SK-N-SH (cell line): Measurements from ENCODE around the gene TGFBRAP1. TPM values are rescaled to one million over a fixed set of nuclear protein-coding genes. Genes with fewer than 3 reads are reported as not detected.

Experiments used
- CTCF ChIA-PET: fragments of 300-600, 350-600 bp; formaldehyde crosslinking; extraction: SDS; loops from one replicate; lab custom pipeline; 2021; lab: Yijun Ruan, JAX
- POLR2A ChIA-PET: fragments of 350-600 bp; sonication (Branson Sonifier 250); formaldehyde crosslinking; extraction: SDS; loops from one replicate; lab custom pipeline; 2020; ENCODE audit warnings: antibody characterized with exemption, inconsistent platforms; lab: Yijun Ruan, JAX
- DNase-seq: peaks from one replicate; pipeline ENCODE4 v3.0.0; 2012
- H2AFZ ChIP-seq: fragments of 200-600 bp; sonication (generic); 2 replicates; pipeline ENCODE4 v1.8.1; 2016; ENCODE audit warnings: antibody characterized with exemption, mild to moderate bottlenecking, low read depth
- H3F3A ChIP-seq: fragments of 200-600 bp; sonication (generic); replicated peaks from 2 replicates; pipeline ENCODE3; 2016; ENCODE audit warnings: antibody characterized with exemption, mild to moderate bottlenecking; ENCODE audit not compliant: insufficient read depth
- H3K27ac ChIP-seq, 2 experiments: fragments of 200-500 bp in 1 of 2; fragments of 200-600 bp in 1 of 2; sonication (Bioruptor generic) in 1 of 2; sonication (generic), shearing (Covaris generic) in 1 of 2; 2 replicates each; pipeline versions ENCODE4 v1.5.1 to v1.6.1; 2014 to 2016; ENCODE audit warnings: low read depth in 2 of 2, inconsistent platforms in 1 of 2, low read length in 1 of 2, mild to moderate bottlenecking in 1 of 2, mixed read lengths in 1 of 2
- H3K27me3 ChIP-seq: fragments of 200-600 bp; sonication (generic), shearing (Covaris generic); 2 replicates; pipeline ENCODE4 v1.6.1; 2016; ENCODE audit warnings: mixed run types; ENCODE audit not compliant: insufficient read depth
- H3K36me3 ChIP-seq, 2 experiments: fragments of 200-500 bp in 1 of 2; fragments of 200-600 bp in 1 of 2; sonication (Bioruptor generic) in 1 of 2; sonication (generic) in 1 of 2; replicated peaks in 1 of 2; 2 replicates each; pipeline versions ENCODE3 to v1.5.1; 2014 to 2016; ENCODE audit warnings: low read length in 1 of 2, mild to moderate bottlenecking in 1 of 2; ENCODE audit not compliant: insufficient read depth in 2 of 2, control insufficient read depth in 1 of 2
- H3K4me1 ChIP-seq, 2 experiments: fragments of 200-500 bp in 1 of 2; fragments of 200-600 bp in 1 of 2; sonication (Bioruptor generic) in 1 of 2; sonication (generic), shearing (Covaris generic) in 1 of 2; 2 replicates each; pipeline versions ENCODE4 v1.5.1 to v1.6.1; 2014 to 2016; ENCODE audit warnings: low read depth in 1 of 2, low read length in 1 of 2, mixed run types in 1 of 2; ENCODE audit not compliant: insufficient read depth in 2 of 2, control insufficient read depth in 1 of 2
- H3K4me2 ChIP-seq: fragments of 200-600 bp; sonication (generic), shearing (Covaris generic); 2 replicates; pipeline ENCODE4 v1.6.1; 2017; ENCODE audit warnings: mixed run types
- H3K4me3 ChIP-seq, 2 experiments: fragments of 200-500 bp in 1 of 2; fragments of 200-600 bp in 1 of 2; sonication (Bioruptor generic) in 1 of 2; sonication (generic), shearing (Covaris generic) in 1 of 2; 2 replicates each; pipeline versions ENCODE4 v1.5.1 to v1.8.1; 2014 to 2016; ENCODE audit warnings: low read depth in 2 of 2, inconsistent platforms in 1 of 2, low read length in 1 of 2, mild to moderate bottlenecking in 1 of 2, mixed read lengths in 1 of 2, moderate library complexity in 1 of 2
- H3K79me2 ChIP-seq: fragments of 200-600 bp; sonication (generic); 2 replicates; pipeline ENCODE4 v1.8.1; 2017; ENCODE audit warnings: mild to moderate bottlenecking; ENCODE audit not compliant: insufficient read depth
- H3K9ac ChIP-seq: fragments of 200-600 bp; sonication (generic); 2 replicates; pipeline ENCODE4 v1.6.1; 2017; ENCODE audit warnings: mixed run types
- H3K9me2 ChIP-seq: fragments of 200-600 bp; sonication (generic); 2 replicates; pipeline ENCODE4 v1.6.1; 2017; ENCODE audit warnings: mixed run types
- H3K9me3 ChIP-seq: fragments of 200-600 bp; sonication (generic); 2 replicates; pipeline ENCODE4 v1.6.1; 2017; ENCODE audit warnings: mixed run types, mild to moderate bottlenecking, moderate library complexity
- H4K20me1 ChIP-seq: fragments of 200-600 bp; sonication (generic); 2 replicates; pipeline ENCODE4 v1.6.1; 2017; ENCODE audit warnings: mild to moderate bottlenecking, mixed run types; ENCODE audit not compliant: insufficient read depth
- CHD2 ChIP-seq: fragments of 150-350 bp; IDR thresholded peaks from 2 replicates; pipeline ENCODE4 v1.6.1; 2018; ENCODE audit warnings: low read length; ENCODE audit not compliant: partially characterized antibody
- ELF1 ChIP-seq: IDR thresholded peaks from 2 replicates; pipeline ENCODE4 v1.4.0; 2012
- EP300 ChIP-seq, 2 experiments: IDR thresholded peaks; 2 replicates each; pipeline versions ENCODE4 v1.4.0 to v1.6.1; 2012; ENCODE audit warnings: borderline replicate concordance in 1 of 2, low read depth in 1 of 2, low read length in 1 of 2
- EZH2phosphoT487 ChIP-seq: fragments of 200-600 bp; sonication (generic); IDR thresholded peaks from 2 replicates; pipeline ENCODE4 v1.6.1; 2017; ENCODE audit warnings: low read depth, mixed run types, mild to moderate bottlenecking, antibody characterized with exemption, moderate library complexity, borderline replicate concordance
- FOSL2 ChIP-seq: IDR thresholded peaks from 2 replicates; pipeline ENCODE4 v1.4.0; 2012; ENCODE audit warnings: low read depth, mild to moderate bottlenecking, moderate library complexity, borderline replicate concordance
- GABPA ChIP-seq: IDR thresholded peaks from 2 replicates; pipeline ENCODE4 v1.4.0; 2012; ENCODE audit warnings: low read depth, mild to moderate bottlenecking
- MEF2A ChIP-seq: IDR thresholded peaks from 2 replicates; pipeline ENCODE4 v1.4.0; 2012; ENCODE audit warnings: low read depth, borderline replicate concordance
- NFIC ChIP-seq: IDR thresholded peaks from 2 replicates; pipeline ENCODE4 v1.4.0; 2012; ENCODE audit warnings: borderline replicate concordance
- POLR2AphosphoS5 ChIP-seq: IDR thresholded peaks from 2 replicates; pipeline ENCODE4 v1.6.1; 2012; ENCODE audit warnings: low read depth, low read length
- RAD21 ChIP-seq: IDR thresholded peaks from 2 replicates; pipeline ENCODE4 v1.6.1; 2012; ENCODE audit warnings: mild to moderate bottlenecking, low read length
- RXRA ChIP-seq: IDR thresholded peaks from 2 replicates; pipeline ENCODE4 v1.4.0; 2012; ENCODE audit warnings: low read depth, mild to moderate bottlenecking, borderline replicate concordance
- SMC3 ChIP-seq: IDR thresholded peaks from 2 replicates; pipeline ENCODE4 v1.6.1; 2012; ENCODE audit warnings: low read depth, low read length, improper control_type of control experiment
- TAF1 ChIP-seq: IDR thresholded peaks from 2 replicates; pipeline ENCODE4 v1.6.1; 2012; ENCODE audit warnings: low read depth, mild to moderate bottlenecking, low read length, moderate library complexity, borderline replicate concordance
- TCF12 ChIP-seq: IDR thresholded peaks from 2 replicates; pipeline ENCODE4 v1.4.0; 2012
- WGBS: methylation state at CpG from one replicate; pipeline ENCODE4 v1.1.6; 2017; ENCODE audit warnings: low lambda C conversion rate; 5-methylcytosine and 5-hydroxymethylcytosine counted together
- polyA plus RNA-seq, 3 experiments: library from polyadenylated mRNA; depleted of rRNA; stranded (reverse); fragments of >200 nt; gene quantifications; 2 replicates each; pipeline ENCODE4 v1.2.3, GENCODE V29; 2012
- TF ChIP-seq, protein P1 (sequence below): fragments of 150-350 bp; IDR thresholded peaks from 2 replicates; pipeline ENCODE4 v1.6.1; 2016; ENCODE audit warnings: mild to moderate bottlenecking, low read depth, low read length
- TF ChIP-seq, protein P2 (sequence below): fragments of 150-350 bp; IDR thresholded peaks from 2 replicates; pipeline ENCODE4 v1.6.1; 2017; ENCODE audit warnings: antibody characterized with exemption, low read length, low read depth, borderline replicate concordance
- TF ChIP-seq, protein P3 (sequence below): fragments of 200-600 bp; sonication (generic); IDR thresholded peaks from 2 replicates; pipeline ENCODE4 v1.6.1; 2017; ENCODE audit warnings: antibody characterized with exemption, mild to moderate bottlenecking, moderate library complexity
- TF ChIP-seq, protein P4 (sequence below): IDR thresholded peaks from 2 replicates; pipeline ENCODE4; 2012
- TF ChIP-seq, protein P5 (sequence below): IDR thresholded peaks from 2 replicates; pipeline ENCODE4 v1.4.0; 2012; ENCODE audit warnings: low read depth, borderline replicate concordance
- TF ChIP-seq, protein P6 (sequence below): IDR thresholded peaks from 2 replicates; pipeline ENCODE4 v1.4.0; 2012; ENCODE audit warnings: low read depth, borderline replicate concordance

Gene TGFBRAP1
- polyA plus RNA-seq, 1 of the 3 experiments (the other 2 are of a cell fraction), result 5.7 TPM

DNA sequence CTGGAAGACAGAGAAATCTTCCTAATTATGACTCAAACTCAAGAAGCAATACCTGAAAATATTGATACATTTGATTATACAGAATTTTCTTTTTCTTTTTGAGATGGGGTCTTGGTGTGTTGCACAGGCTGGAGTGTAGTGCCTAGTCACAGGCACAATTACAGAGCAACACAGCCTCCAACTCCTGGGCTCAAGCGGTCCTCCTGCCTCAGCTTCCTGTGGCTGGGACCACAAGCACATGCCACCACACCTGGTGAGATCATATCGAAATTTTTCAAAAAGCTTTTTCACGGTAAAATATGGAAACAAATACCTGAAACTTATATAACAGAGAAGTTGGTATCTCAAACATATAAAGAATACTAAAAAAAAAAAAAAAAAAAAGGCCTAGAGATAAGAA lies 27.9 kb downstream of the TGFBRAP1 start:
- ChIA-PET CTCF (interaction anchor here (0.9 to 2.1 kb wide), 3 partner anchors 64 to 187 kb away, joined by 3 to 5 read pairs (median 4); no protein-coding TSS in a partner anchor), POLR2A (no interaction called here)
- Histone ChIP-seq H2AFZ (no peak overlapping the region), H3K4me2 (no peak overlapping the region), H3K9ac (no peak overlapping the region), H3K27ac (no peak overlapping the region), H4K20me1 (0 out of 2 replicates have a peak, but pooled peaks cover 3% of the 10 kb centered on the region), H3K9me2 (no peaks in the 10 kb centered on the region), H3K27me3 (no peaks in the 10 kb centered on the region), H3K9me3 (no peaks in the 10 kb centered on the region), H3F3A (no peaks in the 10 kb centered on the region), H3K36me3 (peaks cover 0 to 18% of the 10 kb centered on the region in 2 experiments), H3K4me3 (no peak overlapping the region), H3K79me2 (peaks cover 25% of the 10 kb centered on the region), H3K4me1 (no peaks in the 10 kb centered on the region)
- 94% methylated on average over 3 of the region's 3 CpGs for WGBS
- TF ChIP-seq ELF1 (no peak), RAD21 (no peak), MEF2A (no peak), TAF1 (no peak), NFIC (no peak), EP300 (IDR thresholded peaks at IDR 0.05; ENCODE audit: borderline replicate concordance in 1 of 2, low read depth in 1 of 2, low read length in 1 of 2) (no peak), SMC3 (no peak), GABPA (no peak), TCF12 (no peak), POLR2AphosphoS5 (no peak), RXRA (no peak), FOSL2 (no peak), CHD2 (no peak), EZH2phosphoT487 (no peak)
- TF ChIP-seq, protein P1, sequence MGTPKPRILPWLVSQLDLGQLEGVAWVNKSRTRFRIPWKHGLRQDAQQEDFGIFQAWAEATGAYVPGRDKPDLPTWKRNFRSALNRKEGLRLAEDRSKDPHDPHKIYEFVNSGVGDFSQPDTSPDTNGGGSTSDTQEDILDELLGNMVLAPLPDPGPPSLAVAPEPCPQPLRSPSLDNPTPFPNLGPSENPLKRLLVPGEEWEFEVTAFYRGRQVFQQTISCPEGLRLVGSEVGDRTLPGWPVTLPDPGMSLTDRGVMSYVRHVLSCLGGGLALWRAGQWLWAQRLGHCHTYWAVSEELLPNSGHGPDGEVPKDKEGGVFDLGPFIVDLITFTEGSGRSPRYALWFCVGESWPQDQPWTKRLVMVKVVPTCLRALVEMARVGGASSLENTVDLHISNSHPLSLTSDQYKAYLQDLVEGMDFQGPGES, result no peak
- TF ChIP-seq, protein P2, sequence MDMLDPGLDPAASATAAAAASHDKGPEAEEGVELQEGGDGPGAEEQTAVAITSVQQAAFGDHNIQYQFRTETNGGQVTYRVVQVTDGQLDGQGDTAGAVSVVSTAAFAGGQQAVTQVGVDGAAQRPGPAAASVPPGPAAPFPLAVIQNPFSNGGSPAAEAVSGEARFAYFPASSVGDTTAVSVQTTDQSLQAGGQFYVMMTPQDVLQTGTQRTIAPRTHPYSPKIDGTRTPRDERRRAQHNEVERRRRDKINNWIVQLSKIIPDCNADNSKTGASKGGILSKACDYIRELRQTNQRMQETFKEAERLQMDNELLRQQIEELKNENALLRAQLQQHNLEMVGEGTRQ, result no peak
- TF ChIP-seq, protein P3, sequence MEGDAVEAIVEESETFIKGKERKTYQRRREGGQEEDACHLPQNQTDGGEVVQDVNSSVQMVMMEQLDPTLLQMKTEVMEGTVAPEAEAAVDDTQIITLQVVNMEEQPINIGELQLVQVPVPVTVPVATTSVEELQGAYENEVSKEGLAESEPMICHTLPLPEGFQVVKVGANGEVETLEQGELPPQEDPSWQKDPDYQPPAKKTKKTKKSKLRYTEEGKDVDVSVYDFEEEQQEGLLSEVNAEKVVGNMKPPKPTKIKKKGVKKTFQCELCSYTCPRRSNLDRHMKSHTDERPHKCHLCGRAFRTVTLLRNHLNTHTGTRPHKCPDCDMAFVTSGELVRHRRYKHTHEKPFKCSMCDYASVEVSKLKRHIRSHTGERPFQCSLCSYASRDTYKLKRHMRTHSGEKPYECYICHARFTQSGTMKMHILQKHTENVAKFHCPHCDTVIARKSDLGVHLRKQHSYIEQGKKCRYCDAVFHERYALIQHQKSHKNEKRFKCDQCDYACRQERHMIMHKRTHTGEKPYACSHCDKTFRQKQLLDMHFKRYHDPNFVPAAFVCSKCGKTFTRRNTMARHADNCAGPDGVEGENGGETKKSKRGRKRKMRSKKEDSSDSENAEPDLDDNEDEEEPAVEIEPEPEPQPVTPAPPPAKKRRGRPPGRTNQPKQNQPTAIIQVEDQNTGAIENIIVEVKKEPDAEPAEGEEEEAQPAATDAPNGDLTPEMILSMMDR, result no peak
- TF ChIP-seq, protein P4, sequence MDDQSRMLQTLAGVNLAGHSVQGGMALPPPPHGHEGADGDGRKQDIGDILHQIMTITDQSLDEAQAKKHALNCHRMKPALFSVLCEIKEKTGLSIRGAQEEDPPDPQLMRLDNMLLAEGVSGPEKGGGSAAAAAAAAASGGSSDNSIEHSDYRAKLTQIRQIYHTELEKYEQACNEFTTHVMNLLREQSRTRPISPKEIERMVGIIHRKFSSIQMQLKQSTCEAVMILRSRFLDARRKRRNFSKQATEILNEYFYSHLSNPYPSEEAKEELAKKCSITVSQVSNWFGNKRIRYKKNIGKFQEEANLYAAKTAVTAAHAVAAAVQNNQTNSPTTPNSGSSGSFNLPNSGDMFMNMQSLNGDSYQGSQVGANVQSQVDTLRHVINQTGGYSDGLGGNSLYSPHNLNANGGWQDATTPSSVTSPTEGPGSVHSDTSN, result no peak
- TF ChIP-seq, protein P5, sequence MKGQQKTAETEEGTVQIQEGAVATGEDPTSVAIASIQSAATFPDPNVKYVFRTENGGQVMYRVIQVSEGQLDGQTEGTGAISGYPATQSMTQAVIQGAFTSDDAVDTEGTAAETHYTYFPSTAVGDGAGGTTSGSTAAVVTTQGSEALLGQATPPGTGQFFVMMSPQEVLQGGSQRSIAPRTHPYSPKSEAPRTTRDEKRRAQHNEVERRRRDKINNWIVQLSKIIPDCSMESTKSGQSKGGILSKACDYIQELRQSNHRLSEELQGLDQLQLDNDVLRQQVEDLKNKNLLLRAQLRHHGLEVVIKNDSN, result no peak
- TF ChIP-seq, protein P6, sequence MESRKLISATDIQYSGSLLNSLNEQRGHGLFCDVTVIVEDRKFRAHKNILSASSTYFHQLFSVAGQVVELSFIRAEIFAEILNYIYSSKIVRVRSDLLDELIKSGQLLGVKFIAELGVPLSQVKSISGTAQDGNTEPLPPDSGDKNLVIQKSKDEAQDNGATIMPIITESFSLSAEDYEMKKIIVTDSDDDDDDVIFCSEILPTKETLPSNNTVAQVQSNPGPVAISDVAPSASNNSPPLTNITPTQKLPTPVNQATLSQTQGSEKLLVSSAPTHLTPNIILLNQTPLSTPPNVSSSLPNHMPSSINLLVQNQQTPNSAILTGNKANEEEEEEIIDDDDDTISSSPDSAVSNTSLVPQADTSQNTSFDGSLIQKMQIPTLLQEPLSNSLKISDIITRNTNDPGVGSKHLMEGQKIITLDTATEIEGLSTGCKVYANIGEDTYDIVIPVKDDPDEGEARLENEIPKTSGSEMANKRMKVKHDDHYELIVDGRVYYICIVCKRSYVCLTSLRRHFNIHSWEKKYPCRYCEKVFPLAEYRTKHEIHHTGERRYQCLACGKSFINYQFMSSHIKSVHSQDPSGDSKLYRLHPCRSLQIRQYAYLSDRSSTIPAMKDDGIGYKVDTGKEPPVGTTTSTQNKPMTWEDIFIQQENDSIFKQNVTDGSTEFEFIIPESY, result no peak
- DNase-seq, result no peak
